K562 (cell line): ENCODE data around the gene SCLY. TPM values are rescaled to one million over a fixed set of nuclear protein-coding genes. Genes with fewer than 3 reads are reported as not detected.

Experiments
- ATAC-seq: fragments of 200-7000 bp; cut with Tn5 transposase; 3 replicates; pipeline ENCODE4 v1.9.1; 2020; ENCODE audit warnings: moderate library complexity
- BruUV-seq: library from RNA; stranded (reverse); fragments of 400-500 nt; replicated peaks from 2 replicates; lab custom pipeline; 2021; lab: Mats Ljungman, UMichigan
- CTCF ChIA-PET: fragments of 300-600 bp; formaldehyde crosslinking; extraction: SDS; loops from one replicate; lab custom pipeline; 2021; ENCODE audit warnings: low intra/inter-chr PET ratio; lab: Yijun Ruan, JAX
- POLR2A ChIA-PET: fragments of 300-600, 350-650 bp; sonication (Branson Sonifier 250); formaldehyde crosslinking; extraction: SDS; loops from one replicate; lab custom pipeline; 2021; ENCODE audit warnings: antibody characterized with exemption, inconsistent platforms; lab: Yijun Ruan, JAX
- DNase-seq, 4 experiments: peaks; one replicate each; pipeline versions ENCODE4 v3.0.0 to v3.0.0-alpha.2; 2011 to 2018; ENCODE audit warnings: low spot score in 3 of 4, mixed read lengths in 3 of 4; ENCODE audit errors: extremely low read depth in 1 of 4
- FAIRE-seq: peaks from 2 replicates; lab custom pipeline; 2011; peaks lifted over from hg19 to GRCh38; lab: Jason Lieb, UNC
- H2AFZ ChIP-seq: 2 replicates; pipeline ENCODE4 v1.6.0; 2011; ENCODE audit warnings: low read depth, low read length, control low read depth, inconsistent platforms
- H3K27ac ChIP-seq: fragments of 200-600 bp; 3 replicates; pipeline ENCODE4 v1.8.0; 2011; ENCODE audit warnings: low read depth, mild to moderate bottlenecking, control low read depth, inconsistent platforms, low read length, moderate library complexity, mixed read lengths; ENCODE audit errors: extremely low read depth
- H3K27me3 ChIP-seq, 2 experiments: fragments of 300-600 bp in 1 of 2; 2 replicates in 1 of 2; 3 replicates in 1 of 2; pipeline versions ENCODE4 v1.6.0 to v1.8.0; 2011; ENCODE audit warnings: inconsistent platforms in 2 of 2, low read length in 2 of 2, mild to moderate bottlenecking in 1 of 2, mixed read lengths in 1 of 2, moderate library complexity in 1 of 2; ENCODE audit not compliant: control insufficient read depth in 2 of 2, insufficient read depth in 2 of 2
- H3K36me3 ChIP-seq: fragments of 300-600 bp; 3 replicates; pipeline ENCODE4 v1.8.0; 2011; ENCODE audit warnings: mild to moderate bottlenecking, low read length, inconsistent platforms; ENCODE audit not compliant: control insufficient read depth, insufficient read depth
- H3K4me1 ChIP-seq, 2 experiments: fragments of 200-600 bp in 1 of 2; replicated peaks in 1 of 2; 2 replicates in 1 of 2; 3 replicates in 1 of 2; pipeline versions ENCODE4 v1.5.1 to v1.8.0; 2011; ENCODE audit warnings: inconsistent platforms in 2 of 2, low read length in 2 of 2, mild to moderate bottlenecking in 1 of 2, mixed read lengths in 1 of 2, moderate library complexity in 1 of 2; ENCODE audit not compliant: control insufficient read depth in 2 of 2, insufficient read depth in 2 of 2
- H3K4me2 ChIP-seq: 2 replicates; pipeline ENCODE4 v1.6.1; 2011; ENCODE audit warnings: low read length, control low read depth, inconsistent platforms, mixed read lengths; ENCODE audit not compliant: insufficient read depth
- H3K4me3 ChIP-seq: fragments of 200-600 bp; sonication (generic), shearing (Covaris generic); 2 replicates; pipeline ENCODE4 v1.5.1; 2016; ENCODE audit warnings: control low read depth, inconsistent platforms
- H3K79me2 ChIP-seq: fragments of 200-600 bp; 3 replicates; pipeline ENCODE4 v1.8.0; 2011; ENCODE audit warnings: low read length, inconsistent platforms; ENCODE audit not compliant: control insufficient read depth, insufficient read depth
- H3K9ac ChIP-seq, 2 experiments: 2 replicates each; pipeline versions ENCODE4 v1.6.0 to v1.6.1; 2011; ENCODE audit warnings: low read depth in 2 of 2, low read length in 2 of 2, control low read depth in 1 of 2, inconsistent platforms in 1 of 2, mild to moderate bottlenecking in 1 of 2, mixed read lengths in 1 of 2; ENCODE audit not compliant: insufficient read depth in 1 of 2
- H3K9me1 ChIP-seq: one replicate; pipeline ENCODE4 v1.6.0; 2011; ENCODE audit warnings: inconsistent platforms, mild to moderate bottlenecking, low read length, moderate library complexity; ENCODE audit not compliant: control insufficient read depth, insufficient read depth
- H3K9me3 ChIP-seq: replicated peaks from 2 replicates; pipeline ENCODE4 v1.5.1; 2011; ENCODE audit warnings: low read depth, low read length, inconsistent platforms; ENCODE audit not compliant: control insufficient read depth, insufficient read depth
- H4K20me1 ChIP-seq: replicated peaks from 2 replicates; pipeline ENCODE4 v1.6.1; 2011; ENCODE audit warnings: low read length, inconsistent platforms, mixed read lengths; ENCODE audit not compliant: control insufficient read depth, insufficient read depth
- CBFA2T2 ChIP-seq: fragments of 450-650 bp; conservative IDR thresholded peaks from 2 replicates; pipeline ENCODE4 v1.6.1; 2017; ENCODE audit warnings: mild to moderate bottlenecking
- KHSRP ChIP-seq: fragments of 450-650 bp; IDR thresholded peaks from 2 replicates; pipeline ENCODE4 v1.6.1; 2017
- MCM5 ChIP-seq: fragments of 450-650 bp; IDR thresholded peaks from 2 replicates; pipeline ENCODE4 v1.6.1; 2016; ENCODE audit warnings: low read depth
- NCOA6 ChIP-seq: fragments of 450-650 bp; IDR thresholded peaks from 2 replicates; pipeline ENCODE4 v1.6.1; 2017; ENCODE audit warnings: mild to moderate bottlenecking
- NR3C1 ChIP-seq: sonication (generic); formaldehyde crosslinking; IDR thresholded peaks from 2 replicates; pipeline ENCODE4 v1.8.1; 2022; ENCODE audit warnings: missing genetic modification reagents
- POLR2AphosphoS2 ChIP-seq: IDR thresholded peaks from 2 replicates; pipeline ENCODE4 v1.6.1; 2012; ENCODE audit warnings: low read length, improper control_type of control experiment
- SMARCE1 ChIP-seq: fragments of 450-650 bp; IDR thresholded peaks from 2 replicates; pipeline ENCODE4 v1.7.1; 2016; ENCODE audit warnings: mild to moderate bottlenecking
- THAP12 ChIP-seq: fragments of 250-450 bp; sonication (Bioruptor Pico); IDR thresholded peaks from 2 replicates; pipeline ENCODE4 v1.9.0; 2021; ENCODE audit warnings: mild to moderate bottlenecking, inconsistent platforms
- TSC22D4 ChIP-seq: fragments of 450-650 bp; IDR thresholded peaks from 2 replicates; pipeline ENCODE4 v1.6.1; 2016; ENCODE audit warnings: missing genetic modification characterization, missing biosample characterization, control low read depth
- XRCC4 ChIP-seq: IDR thresholded peaks from one replicate; pipeline ENCODE4 v1.6.1; 2011; ENCODE audit not compliant: insufficient read depth, insufficient read length; ENCODE audit errors: extremely low read depth
- ZC3H8 ChIP-seq: fragments of 450-650 bp; IDR thresholded peaks from 2 replicates; pipeline ENCODE4 v1.6.1; 2017
- ZKSCAN3 ChIP-seq: fragments of 250-450 bp; sonication (Bioruptor Pico); IDR thresholded peaks from 2 replicates; pipeline ENCODE4 v1.4.0; 2020
- ZNF57 ChIP-seq: fragments of 450-650 bp; formaldehyde crosslinking; IDR thresholded peaks from 2 replicates; pipeline ENCODE4 v1.4.0; 2020; ENCODE audit warnings: mild to moderate bottlenecking, moderate library complexity
- WGBS: fragments of 100-300 bp; shearing (Covaris generic); methylation state at CpG from one replicate; pipeline ENCODE4 v1.1.6; 2016; ENCODE audit warnings: low coverage, mixed read lengths; ENCODE audit not compliant: insufficient coverage; ENCODE audit errors: missing lambda C conversion rate; 5-methylcytosine and 5-hydroxymethylcytosine counted together
- in situ Hi-C: fragments of 300-500 bp; cut with MboI; formaldehyde crosslinking; loops from 4 replicates; pipeline ENCODE4 v1.15.0; 2018; ENCODE audit warnings: inconsistent platforms, mixed read lengths
- intact Hi-C: fragments of 100-400 bp; cut with micrococcal nuclease; formaldehyde crosslinking; loops from 2 replicates; pipeline ENCODE4 v1.14.2; 2022
- polyA plus RNA-seq, 8 experiments: library from polyadenylated mRNA; depleted of rRNA in 4 of 8; stranded (reverse) in 5 of 8; unstranded in 3 of 8; fragments of >200 nt; fragmentation: Nextera tagmentation in 2 of 8; fragmentation: Illumina TruSeq in 1 of 8; extraction: Ambion mirVana in 2 of 8; extraction: Trizol in 1 of 8; gene quantifications; 2 replicates each; pipeline versions ENCODE4 v1.2.1 to v1.2.3, GENCODE V29; 2011 to 2014; ENCODE audit warnings: inconsistent platforms in 1 of 8, missing spikeins in 1 of 8
- total RNA-seq, 7 experiments: library from RNA; depleted of rRNA in 6 of 7; stranded (reverse); fragments of >200 nt in 6 of 7; fragmentation: Illumina TruSeq in 2 of 7; extraction: Trizol in 2 of 7; gene quantifications; 2 replicates each; pipeline versions ENCODE4 v1.2.1 to v1.2.3, GENCODE V29; 2011 to 2021; ENCODE audit warnings: low replicate concordance in 1 of 7

Gene SCLY
- total and polyA plus RNA-seq, 9 of the 15 experiments (the other 6 are each of a cell fraction or from before 2014, with no cell fraction given), result 2.6 to 32.2 (median 21.1) TPM

- TF ChIP-seq TSC22D4 (tag) (no peak), THAP12 (CRISPR knock-in tag) (no peak), POLR2AphosphoS2 (no peak), KHSRP (no peak), SMARCE1 (no peak), XRCC4 (no peak), NCOA6 (no peak), ZNF57 (no peak), ZKSCAN3 (CRISPR knock-in tag) (no peak), ZC3H8 (no peak), MCM5 (no peak), CBFA2T2 (no peak), NR3C1 (no peak)
- TF ChIP-seq, all 486 proteins: peak for 0
- BruUV-seq, result no TSS peak
- in situ Hi-C loops (no loop called here), intact Hi-C loops (loop anchor here (10.0 kb wide), 1 partner anchor 280 kb away; the partner anchor contains the start of gene RAMP1)
- H4K20me1 ChIP-seq, result no peaks in the 10 kb centered on the region
- POLR2A ChIA-PET, result no interaction called here
- peaks cover 3 to 55% of the 10 kb centered on the region in 2 experiments; a peak in 3 of 5 replicates for H3K4me1 ChIP-seq
- no peak overlapping the region for H3K27ac ChIP-seq
- H3K79me2 ChIP-seq, result no peaks in the 10 kb centered on the region
- peaks cover 5 to 44% of the 10 kb centered on the region in 2 experiments; a peak in 4 of 5 replicates for H3K27me3 ChIP-seq
- no peaks in the 10 kb centered on the region for H3K9me1 ChIP-seq
- no peaks in the 10 kb centered on the region for H3K9me3 ChIP-seq
- no peak overlapping the region for H2AFZ ChIP-seq
- DNase-seq, result no peak
- no peaks in the 10 kb centered on the region for H3K36me3 ChIP-seq
- no peak for FAIRE-seq
- H3K9ac ChIP-seq, result no peak overlapping the region
- CTCF ChIA-PET, result no interaction called here
- ATAC-seq, result no peak
- H3K4me2 ChIP-seq, result no peak overlapping the region
- H3K4me3 ChIP-seq, result no peak overlapping the region
- WGBS, result 37% methylated on average over 10 of the region's 11 CpGs
Observed at GRCh38 chr2:238134393-238134785, 73.6 kb downstream of the SCLY start.
